Gastroesophageal sphincter (tissue), 3 donors: ENCODE data around the gene LRRFIP1.

ENCODE experiments used
- POLR2A ChIP-seq, 2 donors: fragments of 450-650 bp; IDR thresholded peaks; one replicate each; pipeline ENCODE4 v1.6.1; 2017; ENCODE audit warnings: antibody characterized with exemption in 2 of 2, mild to moderate bottlenecking in 2 of 2, moderate library complexity in 1 of 2
- TF ChIP-seq, protein P1 (sequence below), 4 experiments: fragments of 200-600 bp in 2 of 4; fragments of 450-650 bp in 2 of 4; sonication (generic) in 1 of 4; IDR thresholded peaks; one replicate each; pipeline ENCODE4 v1.5.1; 2017 to 2019; ENCODE audit warnings: antibody characterized with exemption in 4 of 4, mild to moderate bottlenecking in 2 of 4, moderate library complexity in 2 of 4

DNA sequence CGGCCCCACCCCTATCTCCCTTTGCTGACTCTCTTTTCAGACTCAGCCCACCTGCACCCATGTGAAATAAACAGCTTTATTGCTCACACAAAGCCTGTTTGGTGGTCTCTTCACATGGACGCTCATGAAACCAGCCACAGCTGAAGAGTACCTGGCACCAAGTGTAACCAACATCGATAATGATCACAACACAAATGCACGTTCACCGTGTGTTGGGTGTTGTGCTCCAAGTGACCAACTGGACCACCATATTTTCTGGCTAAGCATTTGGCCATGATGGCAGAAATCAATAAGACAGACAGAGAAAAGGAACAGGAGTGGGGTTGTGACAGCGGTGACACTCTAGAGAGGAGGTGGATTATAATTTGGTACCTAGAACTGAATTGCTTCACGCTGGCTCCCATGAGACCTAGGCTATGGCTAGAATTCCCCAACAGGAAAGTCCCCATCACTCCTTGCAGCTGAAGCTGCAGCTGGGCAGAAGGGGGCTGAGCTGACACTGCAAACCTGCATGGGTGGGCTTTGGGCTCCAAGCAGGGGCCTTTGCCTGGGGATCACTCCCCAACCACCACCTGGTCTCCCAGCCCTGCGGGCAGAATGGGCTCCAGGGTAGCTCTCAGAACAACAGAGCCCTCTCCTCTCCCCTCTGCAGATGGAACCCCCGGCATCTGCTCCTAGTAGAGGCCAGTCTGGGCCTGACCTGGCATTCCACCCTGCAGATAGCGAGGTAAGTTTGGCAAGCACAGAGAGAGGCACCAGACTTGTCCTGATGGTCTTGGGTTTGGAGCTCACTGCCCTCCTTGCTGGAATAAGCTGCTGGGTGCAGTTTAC lies 14.6 kb upstream of the LRRFIP1 start:
- TF ChIP-seq, protein P1, sequence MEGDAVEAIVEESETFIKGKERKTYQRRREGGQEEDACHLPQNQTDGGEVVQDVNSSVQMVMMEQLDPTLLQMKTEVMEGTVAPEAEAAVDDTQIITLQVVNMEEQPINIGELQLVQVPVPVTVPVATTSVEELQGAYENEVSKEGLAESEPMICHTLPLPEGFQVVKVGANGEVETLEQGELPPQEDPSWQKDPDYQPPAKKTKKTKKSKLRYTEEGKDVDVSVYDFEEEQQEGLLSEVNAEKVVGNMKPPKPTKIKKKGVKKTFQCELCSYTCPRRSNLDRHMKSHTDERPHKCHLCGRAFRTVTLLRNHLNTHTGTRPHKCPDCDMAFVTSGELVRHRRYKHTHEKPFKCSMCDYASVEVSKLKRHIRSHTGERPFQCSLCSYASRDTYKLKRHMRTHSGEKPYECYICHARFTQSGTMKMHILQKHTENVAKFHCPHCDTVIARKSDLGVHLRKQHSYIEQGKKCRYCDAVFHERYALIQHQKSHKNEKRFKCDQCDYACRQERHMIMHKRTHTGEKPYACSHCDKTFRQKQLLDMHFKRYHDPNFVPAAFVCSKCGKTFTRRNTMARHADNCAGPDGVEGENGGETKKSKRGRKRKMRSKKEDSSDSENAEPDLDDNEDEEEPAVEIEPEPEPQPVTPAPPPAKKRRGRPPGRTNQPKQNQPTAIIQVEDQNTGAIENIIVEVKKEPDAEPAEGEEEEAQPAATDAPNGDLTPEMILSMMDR (IDR thresholded peaks at IDR 0.05) = no peak
- no peak for TF ChIP-seq POLR2A (IDR thresholded peaks at IDR 0.05)
